ENCODE data around the gene ATAT1.
"Not testable (repeated sequence)": the region's sequence is repeated elsewhere in the genome, so short reads cannot be mapped to it uniquely, and the experiment has no call there.

The ATAT1 gene

GRCh38 chr6:30592287-30592686 lies 34.4 kb upstream of the ATAT1 start:
- no peak for DNase-seq (ENCODE audit: low read depth)
- TF ChIP-seq, protein P1, sequence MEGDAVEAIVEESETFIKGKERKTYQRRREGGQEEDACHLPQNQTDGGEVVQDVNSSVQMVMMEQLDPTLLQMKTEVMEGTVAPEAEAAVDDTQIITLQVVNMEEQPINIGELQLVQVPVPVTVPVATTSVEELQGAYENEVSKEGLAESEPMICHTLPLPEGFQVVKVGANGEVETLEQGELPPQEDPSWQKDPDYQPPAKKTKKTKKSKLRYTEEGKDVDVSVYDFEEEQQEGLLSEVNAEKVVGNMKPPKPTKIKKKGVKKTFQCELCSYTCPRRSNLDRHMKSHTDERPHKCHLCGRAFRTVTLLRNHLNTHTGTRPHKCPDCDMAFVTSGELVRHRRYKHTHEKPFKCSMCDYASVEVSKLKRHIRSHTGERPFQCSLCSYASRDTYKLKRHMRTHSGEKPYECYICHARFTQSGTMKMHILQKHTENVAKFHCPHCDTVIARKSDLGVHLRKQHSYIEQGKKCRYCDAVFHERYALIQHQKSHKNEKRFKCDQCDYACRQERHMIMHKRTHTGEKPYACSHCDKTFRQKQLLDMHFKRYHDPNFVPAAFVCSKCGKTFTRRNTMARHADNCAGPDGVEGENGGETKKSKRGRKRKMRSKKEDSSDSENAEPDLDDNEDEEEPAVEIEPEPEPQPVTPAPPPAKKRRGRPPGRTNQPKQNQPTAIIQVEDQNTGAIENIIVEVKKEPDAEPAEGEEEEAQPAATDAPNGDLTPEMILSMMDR (conservative IDR thresholded peaks at IDR 0.05; ENCODE audit: control insufficient read depth, insufficient read depth, low read depth, low read length): no peak
- H3K4me3 ChIP-seq (ENCODE audit: control insufficient read depth, low read depth, low read length): no peak overlapping the region

GRCh38 chr6:30597315-30598144 lies 29.1 kb upstream of the ATAT1 start:
- not testable (repeated sequence) for H3K4me3 ChIP-seq (ENCODE audit: control insufficient read depth, low read depth, low read length)
- TF ChIP-seq, protein P1 (conservative IDR thresholded peaks at IDR 0.05; ENCODE audit: control insufficient read depth, insufficient read depth, low read depth, low read length): peak; percentile 83
- peak; percentile 80 for DNase-seq (ENCODE audit: low read depth)

DNA sequence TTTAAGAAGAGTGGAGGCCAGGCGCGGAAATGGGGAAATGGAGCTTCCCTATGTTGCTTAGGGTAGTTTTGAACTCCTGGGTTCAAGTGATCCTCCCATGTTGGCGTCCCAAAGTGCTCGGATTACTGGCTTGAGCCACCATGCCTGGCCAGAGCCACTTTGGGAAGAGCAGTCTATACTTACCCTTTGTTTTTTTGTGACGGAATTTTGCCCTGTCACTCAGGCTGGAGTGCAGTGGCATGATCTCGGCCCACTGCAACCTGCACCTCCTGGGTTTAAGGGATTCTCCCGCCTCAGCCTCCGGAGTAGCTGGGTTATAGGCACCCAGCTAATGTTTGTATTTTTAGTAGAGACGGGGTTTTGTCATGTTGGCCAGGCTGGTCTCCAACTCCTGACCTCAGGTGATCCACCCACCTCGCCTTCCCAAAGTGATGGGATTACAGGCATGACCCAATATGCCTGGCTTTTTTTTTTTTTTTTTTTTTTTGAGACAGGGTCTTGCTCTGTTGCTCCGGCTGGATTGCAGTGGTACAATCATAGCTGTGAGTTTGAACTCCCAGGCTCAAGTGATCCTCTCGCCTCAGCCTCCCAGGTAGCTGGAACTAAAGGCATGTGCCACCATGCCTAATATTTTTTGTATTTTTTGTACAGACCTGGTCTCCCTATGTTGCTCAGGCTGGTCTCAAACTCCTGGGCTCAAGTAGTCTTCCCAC lies 27.6 kb upstream of the ATAT1 start:
- no peak overlapping the region for H3K4me3 ChIP-seq (ENCODE audit: control insufficient read depth, low read depth, low read length)
- no peak for DNase-seq (ENCODE audit: low read depth)
- TF ChIP-seq, protein P1 (conservative IDR thresholded peaks at IDR 0.05; ENCODE audit: control insufficient read depth, insufficient read depth, low read depth, low read length): no peak

GRCh38 chr6:30599625-30600324 lies 26.9 kb upstream of the ATAT1 start:
- TF ChIP-seq, protein P1 (conservative IDR thresholded peaks at IDR 0.05; ENCODE audit: control insufficient read depth, insufficient read depth, low read depth, low read length): no peak
- no peak overlapping the region for H3K4me3 ChIP-seq (ENCODE audit: control insufficient read depth, low read depth, low read length)
- no peak for DNase-seq (ENCODE audit: low read depth)

- no peak overlapping the region for H3K4me3 ChIP-seq (ENCODE audit: control insufficient read depth, low read depth, low read length)
- TF ChIP-seq, protein P1 (conservative IDR thresholded peaks at IDR 0.05; ENCODE audit: control insufficient read depth, insufficient read depth, low read depth, low read length): no peak
- no peak for DNase-seq (ENCODE audit: low read depth)
These were observed 26.2 kb upstream of the ATAT1 start for GRCh38 chr6:30600451-30600961.

GRCh38 chr6:30601436-30601814 lies 25.2 kb upstream of the ATAT1 start:
- no peak for DNase-seq (ENCODE audit: low read depth)
- TF ChIP-seq, protein P1 (conservative IDR thresholded peaks at IDR 0.05; ENCODE audit: control insufficient read depth, insufficient read depth, low read depth, low read length): no peak
- no peak overlapping the region for H3K4me3 ChIP-seq (ENCODE audit: control insufficient read depth, low read depth, low read length)
